H9 (cell line): ENCODE data around the gene SAMD7. TPM values are rescaled to one million over a fixed set of nuclear protein-coding genes. Genes with fewer than 3 reads are reported as not detected.

Source experiments
- DNase-seq: peaks from one replicate; pipeline ENCODE4 v3.0.0-alpha.2; 2017
- H2AFZ ChIP-seq: one replicate; pipeline ENCODE4 v1.6.1; 2013; ENCODE audit warnings: mild to moderate bottlenecking, low read length, control low read depth, moderate library complexity
- H2AK5ac ChIP-seq: 2 replicates; pipeline ENCODE4 v1.6.1; 2013; ENCODE audit warnings: low read length, control low read depth, mixed read lengths; ENCODE audit not compliant: insufficient read length
- H2BK120ac ChIP-seq: one replicate; pipeline ENCODE4 v1.6.1; 2013; ENCODE audit warnings: low read depth, mild to moderate bottlenecking, low read length, control low read depth, inconsistent platforms; ENCODE audit not compliant: poor library complexity, severe bottlenecking
- H2BK12ac ChIP-seq: 2 replicates; pipeline ENCODE4 v1.6.1; 2013; ENCODE audit warnings: low read length, control low read depth, mixed read lengths, low read depth; ENCODE audit not compliant: insufficient read length
- H2BK15ac ChIP-seq: 2 replicates; pipeline ENCODE4 v1.6.1; 2013; ENCODE audit warnings: low read depth, low read length, control low read depth
- H2BK20ac ChIP-seq: one replicate; pipeline ENCODE4 v1.6.1; 2013; ENCODE audit warnings: low read depth, mild to moderate bottlenecking, low read length, control low read depth, inconsistent platforms; ENCODE audit not compliant: poor library complexity, severe bottlenecking
- H2BK5ac ChIP-seq: 2 replicates; pipeline ENCODE4 v1.6.1; 2013; ENCODE audit warnings: low read length, control low read depth, mixed read lengths; ENCODE audit not compliant: insufficient read length
- H3K14ac ChIP-seq: 2 replicates; pipeline ENCODE4 v1.6.1; 2013; ENCODE audit warnings: low read length, control low read depth; ENCODE audit not compliant: insufficient read depth
- H3K18ac ChIP-seq: 2 replicates; pipeline ENCODE4 v1.6.1; 2013; ENCODE audit warnings: low read depth, mild to moderate bottlenecking, mixed read lengths, low read length, control low read depth; ENCODE audit not compliant: insufficient read length
- H3K23ac ChIP-seq: 2 replicates; pipeline ENCODE4 v1.6.1; 2013; ENCODE audit warnings: low read length, control low read depth, mixed read lengths, low read depth; ENCODE audit not compliant: insufficient read length
- H3K23me2 ChIP-seq: 2 replicates; pipeline ENCODE4 v1.6.1; 2013; ENCODE audit warnings: low read depth, mild to moderate bottlenecking, mixed read lengths, low read length, control low read depth; ENCODE audit not compliant: insufficient read length, poor library complexity, severe bottlenecking
- H3K27ac ChIP-seq: 2 replicates; pipeline ENCODE4 v1.5.1; 2013; ENCODE audit warnings: low read length, control low read depth, mixed read lengths, low read depth; ENCODE audit not compliant: insufficient read length
- H3K27me3 ChIP-seq: 2 replicates; pipeline ENCODE4 v1.6.1; 2013; ENCODE audit warnings: low read length, control low read depth, inconsistent platforms; ENCODE audit not compliant: insufficient read depth
- H3K4ac ChIP-seq: 2 replicates; pipeline ENCODE4 v1.6.1; 2013; ENCODE audit warnings: low read depth, mild to moderate bottlenecking, control low read depth, inconsistent platforms, low read length, moderate library complexity
- H3K4me1 ChIP-seq: 2 replicates; pipeline ENCODE4 v1.6.1; 2013; ENCODE audit warnings: low read length, control low read depth, inconsistent platforms; ENCODE audit not compliant: insufficient read depth
- H3K4me2 ChIP-seq: 2 replicates; pipeline ENCODE4 v1.6.1; 2013; ENCODE audit warnings: low read length, control low read depth, mixed read lengths; ENCODE audit not compliant: insufficient read length, insufficient read depth
- H3K56ac ChIP-seq: 2 replicates; pipeline ENCODE4 v1.6.1; 2013; ENCODE audit warnings: low read depth, mild to moderate bottlenecking, mixed read lengths, low read length, control low read depth; ENCODE audit not compliant: insufficient read length
- H3K79me1 ChIP-seq: 2 replicates; pipeline ENCODE4 v1.6.1; 2013; ENCODE audit warnings: low read depth, mild to moderate bottlenecking, moderate library complexity, low read length, control low read depth, inconsistent platforms; ENCODE audit not compliant: insufficient read depth, poor library complexity, severe bottlenecking
- H3K79me2 ChIP-seq: 2 replicates; pipeline ENCODE4 v1.6.1; 2013; ENCODE audit warnings: low read length, control low read depth, inconsistent platforms; ENCODE audit not compliant: insufficient read depth
- H3K9ac ChIP-seq: 2 replicates; pipeline ENCODE4 v1.6.1; 2013; ENCODE audit warnings: low read length, control low read depth, mixed read lengths; ENCODE audit not compliant: insufficient read length; ENCODE audit errors: extremely low read depth
- H3K9me3 ChIP-seq: one replicate; pipeline ENCODE4 v1.6.1; 2013; ENCODE audit warnings: low read depth, low read length, inconsistent platforms; ENCODE audit not compliant: control insufficient read depth
- H3T11ph ChIP-seq: one replicate; pipeline ENCODE4 v1.6.1; 2013; ENCODE audit warnings: mild to moderate bottlenecking, low read length, control low read depth, inconsistent platforms
- H4K20me1 ChIP-seq: one replicate; pipeline ENCODE4 v1.6.1; 2013; ENCODE audit not compliant: control insufficient read depth, insufficient read length, insufficient read depth
- H4K5ac ChIP-seq: 2 replicates; pipeline ENCODE4 v1.6.1; 2013; ENCODE audit warnings: low read depth, mild to moderate bottlenecking, mixed read lengths, low read length, control low read depth; ENCODE audit not compliant: insufficient read length
- H4K8ac ChIP-seq: replicated peaks from 2 replicates; pipeline ENCODE4 v1.6.1; 2013; ENCODE audit warnings: low read length, control low read depth, mixed read lengths, low read depth; ENCODE audit not compliant: insufficient read length
- H4K91ac ChIP-seq: 2 replicates; pipeline ENCODE4 v1.6.1; 2013; ENCODE audit warnings: low read depth, mild to moderate bottlenecking, moderate library complexity, mixed read lengths, low read length, control low read depth; ENCODE audit not compliant: insufficient read length
- H3K27ac Mint-ChIP-seq, 3 experiments: 2 replicates in 2 of 3; 3 replicates in 1 of 3; pipeline ENCODE4 v1.8.0; 2020 to 2021; ENCODE audit warnings: mixed read lengths in 3 of 3, mild to moderate bottlenecking in 1 of 3, moderate library complexity in 1 of 3
- H3K27me3 Mint-ChIP-seq: 2 replicates; pipeline ENCODE4 v1.8.0; 2021; ENCODE audit warnings: low read depth, mild to moderate bottlenecking, moderate library complexity, mixed read lengths
- H3K36me3 Mint-ChIP-seq, 3 experiments: 2 replicates in 2 of 3; 3 replicates in 1 of 3; pipeline ENCODE4 v1.8.0; 2020 to 2021; ENCODE audit warnings: low read depth in 3 of 3, mixed read lengths in 3 of 3; ENCODE audit not compliant: insufficient read depth in 1 of 3
- H3K4me1 Mint-ChIP-seq, 2 experiments: 2 replicates each; pipeline ENCODE4 v1.8.0; 2020; ENCODE audit warnings: mixed read lengths in 2 of 2
- H3K4me3 Mint-ChIP-seq, 2 experiments: 2 replicates in 1 of 2; 3 replicates in 1 of 2; pipeline ENCODE4 v1.8.0; 2020 to 2021; ENCODE audit warnings: mild to moderate bottlenecking in 2 of 2, mixed read lengths in 2 of 2, moderate library complexity in 1 of 2
- H3K9me3 Mint-ChIP-seq, 2 experiments: 2 replicates in 1 of 2; 3 replicates in 1 of 2; pipeline ENCODE4 v1.8.0; 2020; ENCODE audit warnings: mild to moderate bottlenecking in 2 of 2, mixed read lengths in 2 of 2, moderate library complexity in 1 of 2
- WGBS: extraction: QIAGEN DNeasy Blood & Tissue Kit; methylation state at CpG from one replicate; pipeline ENCODE4 v1.1.7; 2013; ENCODE audit warnings: missing lambda C conversion rate, low lambda C conversion rate, mixed read lengths; ENCODE audit not compliant: insufficient read length; ENCODE audit errors: extremely low coverage; 5-methylcytosine and 5-hydroxymethylcytosine counted together
- total RNA-seq: library from RNA; stranded (reverse); gene quantifications from 2 replicates; pipeline ENCODE4 v1.2.1, GENCODE V29; 2021
- TF ChIP-seq, protein P1 (sequence below): fragments of 200-600 bp; sonication (generic); conservative IDR thresholded peaks from 3 replicates; pipeline ENCODE4 v1.8.0; 2021; ENCODE audit warnings: antibody characterized with exemption, mild to moderate bottlenecking

Gene SAMD7
- total RNA-seq, 1 experiment from 2014 or later, result not detected

DNA sequence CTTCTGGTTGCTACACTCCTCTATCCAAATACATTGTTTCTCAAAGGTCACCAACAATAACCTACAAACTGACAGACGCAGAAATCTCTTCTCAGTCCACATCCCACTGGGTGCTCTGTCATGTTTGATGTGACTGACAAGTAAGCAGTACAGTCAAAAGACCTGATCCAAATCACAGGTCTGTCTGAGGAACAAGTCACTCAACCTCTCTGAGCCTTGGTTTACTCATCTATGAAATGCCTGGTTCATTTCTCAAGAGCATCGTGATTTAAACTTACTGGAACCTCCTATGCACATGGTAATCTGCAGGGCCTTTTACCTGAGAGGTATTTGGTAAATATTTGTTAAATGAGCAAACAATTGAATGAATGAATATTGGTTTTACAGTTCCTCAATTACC, 47.1 kb upstream of the SAMD7 start:
- no peak overlapping the region for H3K27ac ChIP-seq
- H3K56ac ChIP-seq, result no peak overlapping the region
- TF ChIP-seq, protein P1, sequence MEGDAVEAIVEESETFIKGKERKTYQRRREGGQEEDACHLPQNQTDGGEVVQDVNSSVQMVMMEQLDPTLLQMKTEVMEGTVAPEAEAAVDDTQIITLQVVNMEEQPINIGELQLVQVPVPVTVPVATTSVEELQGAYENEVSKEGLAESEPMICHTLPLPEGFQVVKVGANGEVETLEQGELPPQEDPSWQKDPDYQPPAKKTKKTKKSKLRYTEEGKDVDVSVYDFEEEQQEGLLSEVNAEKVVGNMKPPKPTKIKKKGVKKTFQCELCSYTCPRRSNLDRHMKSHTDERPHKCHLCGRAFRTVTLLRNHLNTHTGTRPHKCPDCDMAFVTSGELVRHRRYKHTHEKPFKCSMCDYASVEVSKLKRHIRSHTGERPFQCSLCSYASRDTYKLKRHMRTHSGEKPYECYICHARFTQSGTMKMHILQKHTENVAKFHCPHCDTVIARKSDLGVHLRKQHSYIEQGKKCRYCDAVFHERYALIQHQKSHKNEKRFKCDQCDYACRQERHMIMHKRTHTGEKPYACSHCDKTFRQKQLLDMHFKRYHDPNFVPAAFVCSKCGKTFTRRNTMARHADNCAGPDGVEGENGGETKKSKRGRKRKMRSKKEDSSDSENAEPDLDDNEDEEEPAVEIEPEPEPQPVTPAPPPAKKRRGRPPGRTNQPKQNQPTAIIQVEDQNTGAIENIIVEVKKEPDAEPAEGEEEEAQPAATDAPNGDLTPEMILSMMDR, result no peak
- Mint-ChIP-seq H3K27ac (no peak overlapping the region), H3K27me3 (no peaks in the 10 kb centered on the region), H3K9me3 (no peaks in the 10 kb centered on the region; a peak in 1 of 5 replicates), H3K4me1 (peaks cover 7 to 8% of the 10 kb centered on the region in 2 experiments), H3K36me3 (no peaks in the 10 kb centered on the region), H3K4me3 (no peak overlapping the region)
- H3K9me3 ChIP-seq, result no peaks in the 10 kb centered on the region
- H2BK12ac ChIP-seq, result no peak overlapping the region
- H3K23ac ChIP-seq, result no peak overlapping the region
- peaks cover 3% of the 10 kb centered on the region; the same call in 1 of the 2 replicates for H3K4me1 ChIP-seq
- H3K18ac ChIP-seq, result no peak overlapping the region
- H3K23me2 ChIP-seq, result no peaks in the 10 kb centered on the region
- H2BK5ac ChIP-seq, result no peak overlapping the region
- H4K5ac ChIP-seq, result no peak overlapping the region
- no peaks in the 10 kb centered on the region for H4K20me1 ChIP-seq
- H3K79me1 ChIP-seq, result no peaks in the 10 kb centered on the region
- no peak overlapping the region for H2BK120ac ChIP-seq
- no peak overlapping the region for H3K4ac ChIP-seq
- no CpG with 5 or more reads among the region's 2 CpGs for WGBS
- no peak overlapping the region for H2AK5ac ChIP-seq
- no peak overlapping the region for H2BK20ac ChIP-seq
- no peak overlapping the region for H3K9ac ChIP-seq
- no peak overlapping the region for H4K91ac ChIP-seq
- no peak overlapping the region for H3K4me2 ChIP-seq
- H4K8ac ChIP-seq, result no peak overlapping the region
- no peak for DNase-seq
- no peaks in the 10 kb centered on the region for H3K79me2 ChIP-seq
- H3T11ph ChIP-seq, result no peak overlapping the region
- no peaks in the 10 kb centered on the region for H3K27me3 ChIP-seq
- no peak overlapping the region for H2BK15ac ChIP-seq
- no peak overlapping the region for H3K14ac ChIP-seq
- no peak overlapping the region for H2AFZ ChIP-seq
